ENCODE data around the gene PLCH1.

DNA sequence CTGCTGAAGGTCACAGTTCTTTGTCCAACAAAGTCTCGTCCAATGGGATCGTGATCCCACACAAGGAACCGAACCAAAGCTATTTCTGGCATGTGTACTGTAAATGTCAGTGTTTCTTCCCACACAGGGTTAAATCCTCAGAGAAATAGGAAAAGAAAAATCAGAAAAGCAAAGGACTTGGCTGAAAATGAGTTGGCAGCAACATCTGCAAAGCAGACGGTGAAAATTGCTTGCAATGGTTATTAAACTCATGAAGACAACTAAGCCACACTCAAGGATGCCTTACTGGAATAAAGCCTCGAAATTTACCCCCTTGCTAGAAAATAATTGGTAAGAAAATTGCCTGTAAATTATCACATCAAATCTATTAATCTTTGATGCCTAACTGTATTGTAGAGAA, 256.2 kb downstream of the PLCH1 start:
- TF ChIP-seq POLR2A (IDR thresholded peaks at IDR 0.05) = no peak
- TF ChIP-seq, protein P1, sequence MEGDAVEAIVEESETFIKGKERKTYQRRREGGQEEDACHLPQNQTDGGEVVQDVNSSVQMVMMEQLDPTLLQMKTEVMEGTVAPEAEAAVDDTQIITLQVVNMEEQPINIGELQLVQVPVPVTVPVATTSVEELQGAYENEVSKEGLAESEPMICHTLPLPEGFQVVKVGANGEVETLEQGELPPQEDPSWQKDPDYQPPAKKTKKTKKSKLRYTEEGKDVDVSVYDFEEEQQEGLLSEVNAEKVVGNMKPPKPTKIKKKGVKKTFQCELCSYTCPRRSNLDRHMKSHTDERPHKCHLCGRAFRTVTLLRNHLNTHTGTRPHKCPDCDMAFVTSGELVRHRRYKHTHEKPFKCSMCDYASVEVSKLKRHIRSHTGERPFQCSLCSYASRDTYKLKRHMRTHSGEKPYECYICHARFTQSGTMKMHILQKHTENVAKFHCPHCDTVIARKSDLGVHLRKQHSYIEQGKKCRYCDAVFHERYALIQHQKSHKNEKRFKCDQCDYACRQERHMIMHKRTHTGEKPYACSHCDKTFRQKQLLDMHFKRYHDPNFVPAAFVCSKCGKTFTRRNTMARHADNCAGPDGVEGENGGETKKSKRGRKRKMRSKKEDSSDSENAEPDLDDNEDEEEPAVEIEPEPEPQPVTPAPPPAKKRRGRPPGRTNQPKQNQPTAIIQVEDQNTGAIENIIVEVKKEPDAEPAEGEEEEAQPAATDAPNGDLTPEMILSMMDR (IDR thresholded peaks at IDR 0.05) = no peak

Measured in adrenal gland (tissue), 5 donors.